Measurements from ENCODE around the gene TMEM263. TPM values are rescaled to one million over a fixed set of nuclear protein-coding genes. Genes with fewer than 3 reads are reported as not detected.

The TMEM263 gene
- total and polyA plus RNA-seq, 9 of the 15 experiments (the other 6 are each of a cell fraction or from before 2014, with no cell fraction given): 12.6 to 36.7 (median 24.4) TPM

DNA sequence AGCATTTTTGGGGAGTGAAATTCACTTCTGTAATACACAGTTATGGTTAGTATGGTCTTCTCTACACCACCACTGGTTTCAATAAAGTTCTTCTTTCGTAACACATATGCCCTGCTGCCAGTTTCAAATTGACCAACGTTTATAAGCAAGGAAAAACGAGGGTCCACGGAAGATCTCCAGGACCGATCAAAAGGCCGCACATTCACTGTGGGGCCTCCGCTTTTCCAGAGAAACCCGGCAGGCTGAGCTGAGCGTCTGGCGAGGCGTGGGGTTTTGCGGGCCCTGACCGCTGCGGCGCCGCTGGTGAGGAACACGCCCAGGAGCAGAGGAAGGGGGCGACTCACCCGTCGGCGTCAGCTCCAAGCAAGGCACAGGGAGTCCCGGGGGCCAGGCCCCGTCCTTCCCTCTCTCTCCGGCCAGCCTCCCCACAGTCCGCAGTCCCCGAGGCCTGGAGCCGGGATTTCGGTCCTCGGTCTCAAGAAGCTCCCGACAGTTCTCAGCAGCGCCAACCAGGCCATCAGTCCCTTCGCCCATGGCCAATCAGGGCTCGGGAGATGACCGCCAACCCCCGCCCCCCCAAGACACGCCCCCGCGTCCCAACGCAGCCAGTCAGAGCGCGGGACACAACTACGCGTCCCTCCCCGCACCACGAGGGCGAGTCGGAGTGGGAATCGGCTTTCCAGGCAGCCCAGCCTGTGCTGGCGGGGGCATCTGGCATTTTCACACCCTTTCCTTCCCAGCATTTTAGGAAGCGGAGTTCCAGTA is 31.1 kb downstream of the TMEM263 start, which contains the start of gene MTERF2 (continued):
- TF ChIP-seq HDAC2 (IDR thresholded peaks at IDR 0.05) (peak; percentile 49; the same call in 1 of the 2 replicates), GTF3C2 (IDR thresholded peaks at IDR 0.05; ENCODE audit: borderline replicate concordance, extremely low read depth, insufficient read length) (no peak), POU5F1 (IDR thresholded peaks at IDR 0.05; ENCODE audit: borderline replicate concordance, low read depth, low read length, partially characterized antibody) (no peak), EP300 (IDR thresholded peaks at IDR 0.05; ENCODE audit: low read length) (no peak), ERF (CRISPR knock-in tag; IDR thresholded peaks at IDR 0.05) (0 out of 2 replicates have a peak, but pooled peaks have one; percentile 42), ZNF217 (CRISPR knock-in tag; IDR thresholded peaks at IDR 0.05) (no peak), TCFL5 (CRISPR knock-in tag; conservative IDR thresholded peaks at IDR 0.05) (no peak), EP400 (IDR thresholded peaks at IDR 0.05) (peak; percentile 65), ZNF143 (CRISPR knock-in tag; IDR thresholded peaks at IDR 0.05) (no peak), ZBTB26 (CRISPR knock-in tag; IDR thresholded peaks at IDR 0.05) (no peak), ZNF224 (CRISPR knock-in tag; IDR thresholded peaks at IDR 0.05) (no peak), MBD2 (IDR thresholded peaks at IDR 0.05; ENCODE audit: borderline replicate concordance, low read depth) (0 out of 2 replicates have a peak, but pooled peaks have one; percentile 37), TBP (optimal IDR thresholded peaks at IDR 0.05; ENCODE audit: low read depth, low read length) (peak; percentile 82)
- TF ChIP-seq, protein P1, sequence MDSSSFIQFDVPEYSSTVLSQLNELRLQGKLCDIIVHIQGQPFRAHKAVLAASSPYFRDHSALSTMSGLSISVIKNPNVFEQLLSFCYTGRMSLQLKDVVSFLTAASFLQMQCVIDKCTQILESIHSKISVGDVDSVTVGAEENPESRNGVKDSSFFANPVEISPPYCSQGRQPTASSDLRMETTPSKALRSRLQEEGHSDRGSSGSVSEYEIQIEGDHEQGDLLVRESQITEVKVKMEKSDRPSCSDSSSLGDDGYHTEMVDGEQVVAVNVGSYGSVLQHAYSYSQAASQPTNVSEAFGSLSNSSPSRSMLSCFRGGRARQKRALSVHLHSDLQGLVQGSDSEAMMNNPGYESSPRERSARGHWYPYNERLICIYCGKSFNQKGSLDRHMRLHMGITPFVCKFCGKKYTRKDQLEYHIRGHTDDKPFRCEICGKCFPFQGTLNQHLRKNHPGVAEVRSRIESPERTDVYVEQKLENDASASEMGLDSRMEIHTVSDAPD (CRISPR knock-in tag; IDR thresholded peaks at IDR 0.05): no peak
- TF ChIP-seq, protein P2, sequence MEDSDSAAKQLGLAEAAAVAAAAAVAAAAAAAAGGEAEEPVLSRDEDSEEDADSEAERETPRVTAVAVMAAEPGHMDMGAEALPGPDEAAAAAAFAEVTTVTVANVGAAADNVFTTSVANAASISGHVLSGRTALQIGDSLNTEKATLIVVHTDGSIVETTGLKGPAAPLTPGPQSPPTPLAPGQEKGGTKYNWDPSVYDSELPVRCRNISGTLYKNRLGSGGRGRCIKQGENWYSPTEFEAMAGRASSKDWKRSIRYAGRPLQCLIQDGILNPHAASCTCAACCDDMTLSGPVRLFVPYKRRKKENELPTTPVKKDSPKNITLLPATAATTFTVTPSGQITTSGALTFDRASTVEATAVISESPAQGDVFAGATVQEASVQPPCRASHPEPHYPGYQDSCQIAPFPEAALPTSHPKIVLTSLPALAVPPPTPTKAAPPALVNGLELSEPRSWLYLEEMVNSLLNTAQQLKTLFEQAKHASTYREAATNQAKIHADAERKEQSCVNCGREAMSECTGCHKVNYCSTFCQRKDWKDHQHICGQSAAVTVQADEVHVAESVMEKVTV (CRISPR knock-in tag; IDR thresholded peaks at IDR 0.05): no peak
- TF ChIP-seq, protein P3, sequence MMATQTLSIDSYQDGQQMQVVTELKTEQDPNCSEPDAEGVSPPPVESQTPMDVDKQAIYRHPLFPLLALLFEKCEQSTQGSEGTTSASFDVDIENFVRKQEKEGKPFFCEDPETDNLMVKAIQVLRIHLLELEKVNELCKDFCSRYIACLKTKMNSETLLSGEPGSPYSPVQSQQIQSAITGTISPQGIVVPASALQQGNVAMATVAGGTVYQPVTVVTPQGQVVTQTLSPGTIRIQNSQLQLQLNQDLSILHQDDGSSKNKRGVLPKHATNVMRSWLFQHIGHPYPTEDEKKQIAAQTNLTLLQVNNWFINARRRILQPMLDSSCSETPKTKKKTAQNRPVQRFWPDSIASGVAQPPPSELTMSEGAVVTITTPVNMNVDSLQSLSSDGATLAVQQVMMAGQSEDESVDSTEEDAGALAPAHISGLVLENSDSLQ (IDR thresholded peaks at IDR 0.05): peak; percentile 85
- TF ChIP-seq, protein P4, sequence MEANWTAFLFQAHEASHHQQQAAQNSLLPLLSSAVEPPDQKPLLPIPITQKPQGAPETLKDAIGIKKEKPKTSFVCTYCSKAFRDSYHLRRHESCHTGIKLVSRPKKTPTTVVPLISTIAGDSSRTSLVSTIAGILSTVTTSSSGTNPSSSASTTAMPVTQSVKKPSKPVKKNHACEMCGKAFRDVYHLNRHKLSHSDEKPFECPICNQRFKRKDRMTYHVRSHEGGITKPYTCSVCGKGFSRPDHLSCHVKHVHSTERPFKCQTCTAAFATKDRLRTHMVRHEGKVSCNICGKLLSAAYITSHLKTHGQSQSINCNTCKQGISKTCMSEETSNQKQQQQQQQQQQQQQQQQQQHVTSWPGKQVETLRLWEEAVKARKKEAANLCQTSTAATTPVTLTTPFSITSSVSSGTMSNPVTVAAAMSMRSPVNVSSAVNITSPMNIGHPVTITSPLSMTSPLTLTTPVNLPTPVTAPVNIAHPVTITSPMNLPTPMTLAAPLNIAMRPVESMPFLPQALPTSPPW (CRISPR knock-in tag; IDR thresholded peaks at IDR 0.05): peak; percentile 84
